GM12878 (cell line): ENCODE results near the gene HOOK2. TPM values are rescaled to one million over a fixed set of nuclear protein-coding genes. Genes with fewer than 3 reads are reported as not detected.
A peak's percentile ranks its signal among the peaks of the same experiment; 100 is the strongest.

Experiments used
- BMI1 ChIP-seq: fragments of 450-650 bp; IDR thresholded peaks from 2 replicates; pipeline ENCODE4 v1.6.1; 2016; ENCODE audit warnings: mild to moderate bottlenecking, moderate library complexity, borderline replicate concordance
- CBFB ChIP-seq: IDR thresholded peaks from 2 replicates; pipeline ENCODE4 v1.6.1; 2016; ENCODE audit warnings: antibody characterized with exemption, low read depth
- DPF2 ChIP-seq: fragments of 450-650 bp; IDR thresholded peaks from 2 replicates; pipeline ENCODE4 v1.6.1; 2017; ENCODE audit warnings: mild to moderate bottlenecking
- EED ChIP-seq: sonication (generic); IDR thresholded peaks from 2 replicates; pipeline ENCODE4 v1.6.1; 2016; ENCODE audit warnings: antibody characterized with exemption, low read depth
- IRF3 ChIP-seq: fragments of 450-650 bp; IDR thresholded peaks from 2 replicates; pipeline ENCODE4 v1.6.1; 2014; ENCODE audit warnings: mild to moderate bottlenecking
- IRF4 ChIP-seq: IDR thresholded peaks from 2 replicates; pipeline ENCODE4 v1.6.1; 2011; ENCODE audit warnings: low read depth, low read length
- JUNB ChIP-seq: IDR thresholded peaks from 2 replicates; pipeline ENCODE4 v1.6.1; 2016; ENCODE audit warnings: antibody characterized with exemption, mild to moderate bottlenecking
- MAX ChIP-seq: IDR thresholded peaks from 2 replicates; pipeline ENCODE4 v1.6.1; 2012; ENCODE audit warnings: low read depth, low read length, improper control_type of control experiment
- MEF2A ChIP-seq: IDR thresholded peaks from 2 replicates; pipeline ENCODE4 v1.6.1; 2011; ENCODE audit warnings: low read depth, mild to moderate bottlenecking, low read length, moderate library complexity; ENCODE audit not compliant: insufficient read depth
- NFYA ChIP-seq: IDR thresholded peaks from 2 replicates; pipeline ENCODE4 v1.6.1; 2011; ENCODE audit warnings: low read depth, mild to moderate bottlenecking, low read length, improper control_type of control experiment, borderline replicate concordance
- PKNOX1 ChIP-seq: fragments of 450-650 bp; IDR thresholded peaks from 2 replicates; pipeline ENCODE4 v1.6.1; 2016; ENCODE audit warnings: mild to moderate bottlenecking
- POLR2A ChIP-seq: IDR thresholded peaks from 2 replicates; pipeline ENCODE4 v1.6.1; 2011; ENCODE audit warnings: low read depth, mild to moderate bottlenecking, low read length
- POLR2AphosphoS5 ChIP-seq: IDR thresholded peaks from 2 replicates; pipeline ENCODE4 v1.6.1; 2011; ENCODE audit warnings: mild to moderate bottlenecking, low read length, inconsistent platforms
- PRDM15 ChIP-seq: fragments of 450-650 bp; formaldehyde crosslinking; IDR thresholded peaks from 2 replicates; pipeline ENCODE4 v1.4.0; 2020; ENCODE audit warnings: mild to moderate bottlenecking, moderate library complexity
- RAD21 ChIP-seq: IDR thresholded peaks from 2 replicates; pipeline ENCODE4 v1.6.1; 2011; ENCODE audit warnings: mild to moderate bottlenecking, low read depth, low read length, moderate library complexity; ENCODE audit not compliant: insufficient read depth
- RUNX3 ChIP-seq: IDR thresholded peaks from 2 replicates; pipeline ENCODE4 v1.6.1; 2012; ENCODE audit warnings: low read length, inconsistent platforms
- SIN3A ChIP-seq: IDR thresholded peaks from 2 replicates; pipeline ENCODE4 v1.6.1; 2012; ENCODE audit warnings: low read depth, low read length, improper control_type of control experiment
- TBL1XR1 ChIP-seq: IDR thresholded peaks from 2 replicates; pipeline ENCODE4 v1.6.1; 2012; ENCODE audit warnings: low read depth, low read length, improper control_type of control experiment
- TCF7 ChIP-seq: IDR thresholded peaks from 2 replicates; pipeline ENCODE4 v1.6.1; 2014; ENCODE audit warnings: antibody characterized with exemption, borderline replicate concordance
- WRNIP1 ChIP-seq: IDR thresholded peaks from 2 replicates; pipeline ENCODE4 v1.6.1; 2011; ENCODE audit warnings: low read depth, low read length, improper control_type of control experiment, borderline replicate concordance
- ZNF687 ChIP-seq: fragments of 450-650 bp; IDR thresholded peaks from 2 replicates; pipeline ENCODE4 v1.6.1; 2017; ENCODE audit warnings: mild to moderate bottlenecking, moderate library complexity
- polyA plus RNA-seq, 11 experiments: library from polyadenylated mRNA; depleted of rRNA in 4 of 11; unstranded in 6 of 11; stranded (reverse) in 5 of 11; fragments of >200 nt; fragmentation: Nextera tagmentation in 4 of 11; fragmentation: Illumina TruSeq in 1 of 11; extraction: Ambion mirVana in 4 of 11; extraction: Trizol in 1 of 11; gene quantifications; 1 replicate in 1 of 11; 2 replicates in 10 of 11; pipeline versions ENCODE4 v1.2.1 to v1.2.3, GENCODE V29; 2011 to 2016; ENCODE audit warnings: inconsistent platforms in 2 of 11, missing spikeins in 2 of 11, low read depth in 1 of 11
- total RNA-seq, 4 experiments: library from RNA; depleted of rRNA in 3 of 4; stranded (reverse); fragments of >200 nt in 3 of 4; fragmentation: Illumina TruSeq in 1 of 4; extraction: Trizol in 1 of 4; gene quantifications; 2 replicates each; pipeline versions ENCODE4 v1.2.1 to v1.2.3, GENCODE V29; 2013 to 2021

HOOK2 gene
- total and polyA plus RNA-seq, 10 of the 15 experiments (the other 5 are each of a cell fraction or from before 2014, with no cell fraction given): 1.5 to 9.6 (median 6.2) TPM

- TF ChIP-seq IRF3 (no peak), EED (peak; percentile 90), DPF2 (0 out of 2 replicates have a peak, but pooled peaks have one; percentile 40), CBFB (no peak), NFYA (no peak), POLR2AphosphoS5 (0 out of 2 replicates have a peak, but pooled peaks have one; percentile 20), IRF4 (no peak), MAX (0 out of 2 replicates have a peak, but pooled peaks have one; percentile 13), MEF2A (no peak), PKNOX1 (peak; percentile 75), RUNX3 (no peak), WRNIP1 (no peak), ZNF687 (peak; percentile 77), PRDM15 (CRISPR knock-in tag) (no peak), TBL1XR1 (no peak), POLR2A (peak; percentile 74), TCF7 (no peak), RAD21 (no peak), JUNB (no peak), SIN3A (no peak), BMI1 (no peak)
Observed at GRCh38 chr19:12778017-12778904, 2.9 kb upstream of the HOOK2 start (continued).
